Upper lobe of left lung (tissue), 6 donors: ENCODE data around the gene HTRA3. TPM values are rescaled to one million over a fixed set of nuclear protein-coding genes. Genes with fewer than 3 reads are reported as not detected.

ENCODE experiments used
- total RNA-seq, 6 donors: library from RNA; depleted of rRNA in 4 of 6; stranded (reverse); fragments of >200 nt in 4 of 6; gene quantifications; one replicate each; pipeline versions ENCODE4 v1.1.0 to v1.2.1, GENCODE V29; 2016 to 2021
- donor health status: DM: no; HTN: no; CAD: no; lungs with moderate emphysema.
- donor health status: DM: no; HTN: yes; CAD: no; lungs with severe emphysema.

The HTRA3 gene
- total RNA-seq, 6 donors from 2014 or later: 5.2 to 51.1 (median 19.7) TPM

Other genes starting within 250 kb of the HTRA3 start
- 10 to 100 TPM in 2 of 6 donors, 1 to 10 TPM in 4; 3.6 to 36.9 (median 8.1) TPM for gene ABLIM2, start 110.9 kb upstream of the HTRA3 start, total RNA-seq
- 100 to 1,000 TPM in 2 of 6 donors, 10 to 100 TPM in 4; 34.1 to 193 (median 81.4) TPM for gene SH3TC1, start 70.5 kb upstream of the HTRA3 start, total RNA-seq
- 10 to 100 TPM; 23.7 to 56.6 (median 31.8) TPM for gene ACOX3, start 171.0 kb downstream of the HTRA3 start, total RNA-seq
- 10 to 100 TPM; 22.8 to 81.7 (median 30.2) TPM for gene TRMT44, start 171.0 kb downstream of the HTRA3 start, total RNA-seq